ENCODE results near the gene ACOX3.
A peak's percentile ranks its signal among the peaks of the same experiment; 100 is the strongest.

Gene ACOX3

GRCh38 chr4:8404791-8405515, 35.6 kb downstream of the ACOX3 start:
- DNase-seq (ENCODE audit: low spot score), result no peak

GRCh38 chr4:8403976-8404375, 36.5 kb downstream of the ACOX3 start:
- DNase-seq (ENCODE audit: low spot score), result no peak

- peak; percentile 95 for DNase-seq (ENCODE audit: low spot score)
These were observed 37.3 kb downstream of the ACOX3 start for GRCh38 chr4:8403173-8403753.

- no peak for DNase-seq (ENCODE audit: low spot score)
These were observed 37.9 kb downstream of the ACOX3 start for GRCh38 chr4:8402640-8403039.

- DNase-seq (ENCODE audit: low spot score), result no peak
These were observed 38.3 kb downstream of the ACOX3 start for GRCh38 chr4:8402181-8402597.

GRCh38 chr4:8401665-8402064, 38.9 kb downstream of the ACOX3 start:
- no peak for DNase-seq (ENCODE audit: low spot score)

- DNase-seq (ENCODE audit: low spot score), result no peak
These were observed 39.7 kb downstream of the ACOX3 start for GRCh38 chr4:8400632-8401325.

- DNase-seq (ENCODE audit: low spot score), result no peak
These were observed 41.2 kb downstream of the ACOX3 start for GRCh38 chr4:8399298-8399697.

GRCh38 chr4:8398347-8398746, 42.2 kb downstream of the ACOX3 start:
- no peak for DNase-seq (ENCODE audit: low spot score)

GRCh38 chr4:8396762-8397406, 43.6 kb downstream of the ACOX3 start:
- DNase-seq (ENCODE audit: low spot score), result no peak

GRCh38 chr4:8395504-8396296, 44.8 kb downstream of the ACOX3 start:
- DNase-seq (ENCODE audit: low spot score), result no peak

- no peak for DNase-seq (ENCODE audit: low spot score)
These were observed 45.7 kb downstream of the ACOX3 start for GRCh38 chr4:8394806-8395205.

- peak; percentile 75 for DNase-seq (ENCODE audit: low spot score)
These were observed 46.4 kb downstream of the ACOX3 start for GRCh38 chr4:8394061-8394519.

- peak; percentile 94 for DNase-seq (ENCODE audit: low spot score)
These were observed 46.9 kb downstream of the ACOX3 start for GRCh38 chr4:8393593-8394038.

GRCh38 chr4:8392591-8393190, 47.8 kb downstream of the ACOX3 start:
- DNase-seq (ENCODE audit: low spot score), result no peak

- peak; percentile 73 for DNase-seq (ENCODE audit: low spot score)
These were observed 48.6 kb downstream of the ACOX3 start for GRCh38 chr4:8391972-8392371.

GRCh38 chr4:8391071-8391470, 49.5 kb downstream of the ACOX3 start:
- DNase-seq (ENCODE audit: low spot score), result no peak

- no peak for DNase-seq (ENCODE audit: low spot score)
These were observed 49.9 kb downstream of the ACOX3 start for GRCh38 chr4:8390577-8390976.

GRCh38 chr4:8388528-8388870, 52.0 kb downstream of the ACOX3 start:
- no peak for DNase-seq (ENCODE audit: low spot score)

GRCh38 chr4:8387615-8388527, 52.7 kb downstream of the ACOX3 start:
- DNase-seq (ENCODE audit: low spot score), result no peak

Data from GM03348 (cell line).